ENCODE data around the gene ERAP2.

Gene ERAP2

GRCh38 chr5:96968074-96968473, 91.8 kb downstream of the ERAP2 start:
- no peak for TF ChIP-seq CTCF (IDR thresholded peaks at IDR 0.05; ENCODE audit: low read length)
- TF ChIP-seq EZH2phosphoT487 (IDR thresholded peaks at IDR 0.05; ENCODE audit: low read length): no peak
- no peak for TF ChIP-seq EZH2 (optimal IDR thresholded peaks at IDR 0.05; ENCODE audit: low read depth, low read length)
- no peaks in the 10 kb centered on the region for H3F3A ChIP-seq (ENCODE audit: insufficient read depth, low read length)
- H2AFZ ChIP-seq (ENCODE audit: low read length): no peak overlapping the region
- no peak for DNase-seq
- H3K36me3 ChIP-seq (replicated peaks; ENCODE audit: insufficient read depth, low read length): no peaks in the 10 kb centered on the region
- H3K27me3 ChIP-seq (replicated peaks; ENCODE audit: insufficient read depth, low read length): no peaks in the 10 kb centered on the region
- H3K4me2 ChIP-seq (ENCODE audit: low read depth, low read length): no peak overlapping the region
- peaks cover 11% of the 10 kb centered on the region for H4K20me1 ChIP-seq (ENCODE audit: insufficient read depth, low read length)
- no peak overlapping the region for H3K4me3 ChIP-seq (ENCODE audit: low read length)
- H3K27ac ChIP-seq (ENCODE audit: low read length): no peak overlapping the region
- H3K9me3 ChIP-seq (replicated peaks; ENCODE audit: insufficient read depth, low read length): no peaks in the 10 kb centered on the region
- no peaks in the 10 kb centered on the region for H3K4me1 ChIP-seq (ENCODE audit: low read length)
- H3K79me2 ChIP-seq (ENCODE audit: low read length): peaks cover 73% of the 10 kb centered on the region
- no peak overlapping the region for H3K9ac ChIP-seq (ENCODE audit: low read length)
- no peaks in the 10 kb centered on the region for H3K9me2 ChIP-seq (replicated peaks; ENCODE audit: insufficient read depth, low read length)

- Histone ChIP-seq H3K4me3 (ENCODE audit: low read length) (no peak overlapping the region), H3K79me2 (ENCODE audit: low read length) (peaks cover 67% of the 10 kb centered on the region), H2AFZ (ENCODE audit: low read length) (no peak overlapping the region), H4K20me1 (ENCODE audit: insufficient read depth, low read length) (peaks cover 7% of the 10 kb centered on the region), H3K9me2 (replicated peaks; ENCODE audit: insufficient read depth, low read length) (no peaks in the 10 kb centered on the region), H3K27ac (ENCODE audit: low read length) (no peak overlapping the region), H3K9me3 (replicated peaks; ENCODE audit: insufficient read depth, low read length) (no peaks in the 10 kb centered on the region), H3K9ac (ENCODE audit: low read length) (no peak overlapping the region), H3K36me3 (replicated peaks; ENCODE audit: insufficient read depth, low read length) (no peaks in the 10 kb centered on the region), H3K4me2 (ENCODE audit: low read depth, low read length) (no peak overlapping the region), H3K27me3 (replicated peaks; ENCODE audit: insufficient read depth, low read length) (no peaks in the 10 kb centered on the region), H3F3A (ENCODE audit: insufficient read depth, low read length) (no peaks in the 10 kb centered on the region), H3K4me1 (ENCODE audit: low read length) (no peaks in the 10 kb centered on the region)
- no peak for DNase-seq
- TF ChIP-seq EZH2 (optimal IDR thresholded peaks at IDR 0.05; ENCODE audit: low read depth, low read length) (no peak), CTCF (IDR thresholded peaks at IDR 0.05; ENCODE audit: low read length) (no peak), EZH2phosphoT487 (IDR thresholded peaks at IDR 0.05; ENCODE audit: low read length) (no peak)
Observed at GRCh38 chr5:96968614-96969013, 92.3 kb downstream of the ERAP2 start.
